ENCODE results near the gene HDAC11. TPM values are rescaled to one million over a fixed set of nuclear protein-coding genes. Genes with fewer than 3 reads are reported as not detected.
A peak's percentile ranks its signal among the peaks of the same experiment; 100 is the strongest.

HDAC11 gene
- total and polyA plus RNA-seq, 9 of the 15 experiments (the other 6 are each of a cell fraction or from before 2014, with no cell fraction given): 0.60 to 6.0 (median 4.5) TPM

DNA sequence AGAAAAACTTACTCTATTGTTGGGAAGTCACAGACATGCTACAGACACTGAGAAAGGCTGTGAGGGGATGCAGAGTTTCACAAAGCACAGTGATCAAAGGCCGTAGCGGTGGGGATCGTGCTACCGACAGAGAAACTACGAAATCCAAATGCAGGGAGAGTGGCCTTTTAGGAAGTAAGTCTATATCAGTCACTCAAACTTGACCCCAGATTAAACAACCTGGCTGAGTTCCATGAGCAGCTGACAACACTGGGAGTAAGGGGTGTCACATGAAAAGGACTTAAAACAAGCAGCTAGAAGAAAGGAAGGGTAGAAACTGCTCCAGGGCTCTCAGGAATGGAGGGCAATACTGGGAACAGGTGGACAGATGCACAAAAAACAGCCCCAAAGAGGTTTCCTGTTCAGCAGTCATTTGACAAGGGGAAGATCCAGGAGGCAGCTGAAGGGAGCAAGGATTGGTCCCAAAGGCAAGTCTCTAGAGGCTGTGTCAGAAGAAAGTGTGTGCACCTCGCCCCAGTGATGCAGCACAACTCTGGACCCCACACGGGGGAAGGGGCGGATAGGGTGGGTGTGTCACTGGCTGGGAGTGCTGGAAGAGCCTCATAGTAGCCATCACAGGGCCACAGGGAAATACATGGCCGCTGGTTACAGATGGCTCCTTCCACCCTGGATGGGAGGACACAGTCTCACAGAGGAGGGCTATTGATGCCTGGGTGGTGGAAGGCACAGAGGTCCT lies 20.3 kb upstream of the HDAC11 start (continued):
- TF ChIP-seq ZNF766 (CRISPR knock-in tag; conservative IDR thresholded peaks at IDR 0.05): peak; percentile 61; the same call in 1 of the 2 replicates
- no peak for TF ChIP-seq SMAD2 (IDR thresholded peaks at IDR 0.05; ENCODE audit: low read depth, low read length)
- TF ChIP-seq TGIF2 (CRISPR knock-in tag; IDR thresholded peaks at IDR 0.05): no peak
- no peak for TF ChIP-seq KHSRP (IDR thresholded peaks at IDR 0.05)
- no peak for TF ChIP-seq ZSCAN29 (IDR thresholded peaks at IDR 0.05)
- no peak for TF ChIP-seq ZNF408 (CRISPR knock-in tag; IDR thresholded peaks at IDR 0.05; ENCODE audit: low read depth)
- TF ChIP-seq, protein P1, sequence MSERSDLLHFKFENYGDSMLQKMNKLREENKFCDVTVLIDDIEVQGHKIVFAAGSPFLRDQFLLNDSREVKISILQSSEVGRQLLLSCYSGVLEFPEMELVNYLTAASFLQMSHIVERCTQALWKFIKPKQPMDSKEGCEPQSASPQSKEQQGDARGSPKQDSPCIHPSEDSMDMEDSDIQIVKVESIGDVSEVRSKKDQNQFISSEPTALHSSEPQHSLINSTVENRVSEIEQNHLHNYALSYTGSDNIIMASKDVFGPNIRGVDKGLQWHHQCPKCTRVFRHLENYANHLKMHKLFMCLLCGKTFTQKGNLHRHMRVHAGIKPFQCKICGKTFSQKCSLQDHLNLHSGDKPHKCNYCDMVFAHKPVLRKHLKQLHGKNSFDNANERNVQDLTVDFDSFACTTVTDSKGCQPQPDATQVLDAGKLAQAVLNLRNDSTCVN (CRISPR knock-in tag; IDR thresholded peaks at IDR 0.05): 0 out of 2 replicates have a peak, but pooled peaks have one; percentile 10
- TF ChIP-seq, protein P2, sequence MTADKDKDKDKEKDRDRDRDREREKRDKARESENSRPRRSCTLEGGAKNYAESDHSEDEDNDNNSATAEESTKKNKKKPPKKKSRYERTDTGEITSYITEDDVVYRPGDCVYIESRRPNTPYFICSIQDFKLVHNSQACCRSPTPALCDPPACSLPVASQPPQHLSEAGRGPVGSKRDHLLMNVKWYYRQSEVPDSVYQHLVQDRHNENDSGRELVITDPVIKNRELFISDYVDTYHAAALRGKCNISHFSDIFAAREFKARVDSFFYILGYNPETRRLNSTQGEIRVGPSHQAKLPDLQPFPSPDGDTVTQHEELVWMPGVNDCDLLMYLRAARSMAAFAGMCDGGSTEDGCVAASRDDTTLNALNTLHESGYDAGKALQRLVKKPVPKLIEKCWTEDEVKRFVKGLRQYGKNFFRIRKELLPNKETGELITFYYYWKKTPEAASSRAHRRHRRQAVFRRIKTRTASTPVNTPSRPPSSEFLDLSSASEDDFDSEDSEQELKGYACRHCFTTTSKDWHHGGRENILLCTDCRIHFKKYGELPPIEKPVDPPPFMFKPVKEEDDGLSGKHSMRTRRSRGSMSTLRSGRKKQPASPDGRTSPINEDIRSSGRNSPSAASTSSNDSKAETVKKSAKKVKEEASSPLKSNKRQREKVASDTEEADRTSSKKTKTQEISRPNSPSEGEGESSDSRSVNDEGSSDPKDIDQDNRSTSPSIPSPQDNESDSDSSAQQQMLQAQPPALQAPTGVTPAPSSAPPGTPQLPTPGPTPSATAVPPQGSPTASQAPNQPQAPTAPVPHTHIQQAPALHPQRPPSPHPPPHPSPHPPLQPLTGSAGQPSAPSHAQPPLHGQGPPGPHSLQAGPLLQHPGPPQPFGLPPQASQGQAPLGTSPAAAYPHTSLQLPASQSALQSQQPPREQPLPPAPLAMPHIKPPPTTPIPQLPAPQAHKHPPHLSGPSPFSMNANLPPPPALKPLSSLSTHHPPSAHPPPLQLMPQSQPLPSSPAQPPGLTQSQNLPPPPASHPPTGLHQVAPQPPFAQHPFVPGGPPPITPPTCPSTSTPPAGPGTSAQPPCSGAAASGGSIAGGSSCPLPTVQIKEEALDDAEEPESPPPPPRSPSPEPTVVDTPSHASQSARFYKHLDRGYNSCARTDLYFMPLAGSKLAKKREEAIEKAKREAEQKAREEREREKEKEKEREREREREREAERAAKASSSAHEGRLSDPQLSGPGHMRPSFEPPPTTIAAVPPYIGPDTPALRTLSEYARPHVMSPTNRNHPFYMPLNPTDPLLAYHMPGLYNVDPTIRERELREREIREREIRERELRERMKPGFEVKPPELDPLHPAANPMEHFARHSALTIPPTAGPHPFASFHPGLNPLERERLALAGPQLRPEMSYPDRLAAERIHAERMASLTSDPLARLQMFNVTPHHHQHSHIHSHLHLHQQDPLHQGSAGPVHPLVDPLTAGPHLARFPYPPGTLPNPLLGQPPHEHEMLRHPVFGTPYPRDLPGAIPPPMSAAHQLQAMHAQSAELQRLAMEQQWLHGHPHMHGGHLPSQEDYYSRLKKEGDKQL (CRISPR knock-in tag; IDR thresholded peaks at IDR 0.05; ENCODE audit: borderline replicate concordance): no peak
- no peak for TF ChIP-seq NR2C1 (IDR thresholded peaks at IDR 0.05)
- peak; percentile 50; the same call in 1 of the 2 replicates for TF ChIP-seq NR2C1 (tag; IDR thresholded peaks at IDR 0.05)
- TF ChIP-seq, protein P3, sequence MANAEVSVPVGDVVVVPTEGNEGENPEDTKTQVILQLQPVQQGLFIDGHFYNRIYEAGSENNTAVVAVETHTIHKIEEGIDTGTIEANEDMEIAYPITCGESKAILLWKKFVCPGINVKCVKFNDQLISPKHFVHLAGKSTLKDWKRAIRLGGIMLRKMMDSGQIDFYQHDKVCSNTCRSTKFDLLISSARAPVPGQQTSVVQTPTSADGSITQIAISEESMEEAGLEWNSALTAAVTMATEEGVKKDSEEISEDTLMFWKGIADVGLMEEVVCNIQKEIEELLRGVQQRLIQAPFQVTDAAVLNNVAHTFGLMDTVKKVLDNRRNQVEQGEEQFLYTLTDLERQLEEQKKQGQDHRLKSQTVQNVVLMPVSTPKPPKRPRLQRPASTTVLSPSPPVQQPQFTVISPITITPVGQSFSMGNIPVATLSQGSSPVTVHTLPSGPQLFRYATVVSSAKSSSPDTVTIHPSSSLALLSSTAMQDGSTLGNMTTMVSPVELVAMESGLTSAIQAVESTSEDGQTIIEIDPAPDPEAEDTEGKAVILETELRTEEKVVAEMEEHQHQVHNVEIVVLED (CRISPR knock-in tag; IDR thresholded peaks at IDR 0.05): 0 out of 2 replicates have a peak, but pooled peaks have one; percentile 8
- TF ChIP-seq ZNF717 (CRISPR knock-in tag; IDR thresholded peaks at IDR 0.05): no peak
- TF ChIP-seq NFIC (IDR thresholded peaks at IDR 0.05): peak; percentile 78
- TF ChIP-seq, protein P4, sequence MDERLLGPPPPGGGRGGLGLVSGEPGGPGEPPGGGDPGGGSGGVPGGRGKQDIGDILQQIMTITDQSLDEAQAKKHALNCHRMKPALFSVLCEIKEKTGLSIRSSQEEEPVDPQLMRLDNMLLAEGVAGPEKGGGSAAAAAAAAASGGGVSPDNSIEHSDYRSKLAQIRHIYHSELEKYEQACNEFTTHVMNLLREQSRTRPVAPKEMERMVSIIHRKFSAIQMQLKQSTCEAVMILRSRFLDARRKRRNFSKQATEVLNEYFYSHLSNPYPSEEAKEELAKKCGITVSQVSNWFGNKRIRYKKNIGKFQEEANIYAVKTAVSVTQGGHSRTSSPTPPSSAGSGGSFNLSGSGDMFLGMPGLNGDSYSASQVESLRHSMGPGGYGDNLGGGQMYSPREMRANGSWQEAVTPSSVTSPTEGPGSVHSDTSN (CRISPR knock-in tag; IDR thresholded peaks at IDR 0.05; ENCODE audit: low read depth): no peak
- TF ChIP-seq, protein P4 (tag; conservative IDR thresholded peaks at IDR 0.05; ENCODE audit: low read depth): peak; percentile 60
- no peak for TF ChIP-seq ZBTB7A (IDR thresholded peaks at IDR 0.05; ENCODE audit: borderline replicate concordance, control insufficient read depth, low read depth, low read length)
- TF ChIP-seq FOXK1 (CRISPR knock-in tag; IDR thresholded peaks at IDR 0.05; ENCODE audit: borderline replicate concordance): 0 out of 2 replicates have a peak, but pooled peaks have one; percentile 27

Data from K562 (cell line).